ENCODE measurements around the gene SLC2A9. TPM values are rescaled to one million over a fixed set of nuclear protein-coding genes. Genes with fewer than 3 reads are reported as not detected.

SLC2A9 gene
- total and polyA plus RNA-seq, 2 donors (not counting 3 experiments of a cell fraction or from before 2014, with no cell fraction given): 1.6 to 1.8 TPM

DNA sequence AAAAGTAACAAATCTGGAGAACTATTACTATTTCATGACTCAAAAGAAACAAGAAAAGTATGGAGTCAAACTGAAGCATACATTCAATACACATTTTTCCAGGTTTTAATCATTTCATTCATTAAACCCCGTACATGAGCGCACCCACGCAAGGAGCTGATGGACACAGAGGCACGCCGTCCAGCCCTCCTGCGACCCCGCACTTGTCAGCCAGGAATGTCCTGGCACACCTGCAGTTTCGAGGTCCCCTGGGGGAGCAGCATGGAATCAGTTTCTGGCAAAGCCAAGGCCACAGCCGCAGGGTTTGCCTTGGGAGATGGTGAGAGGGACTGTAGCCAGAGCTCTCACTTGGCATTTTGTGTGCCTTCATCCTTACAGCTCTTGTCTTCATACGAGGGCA lies 12.8 kb upstream of the SLC2A9 start:
- no peak overlapping the region for H3K27ac ChIP-seq (ENCODE audit: insufficient read depth, low read depth, low read length)

More for the DNA sequence above, 12.8 kb upstream of the SLC2A9 start:
- H3K4me2 ChIP-seq (ENCODE audit: insufficient read depth, low read length): no peak overlapping the region
- peaks cover 2% of the 10 kb centered on the region for H3K4me1 ChIP-seq (ENCODE audit: control insufficient read depth, extremely low read depth, insufficient read depth, low read length)
- H3K36me3 ChIP-seq (ENCODE audit: control insufficient read depth in 2 of 2, extremely low read depth in 1 of 2, insufficient read depth in 2 of 2, low read length in 2 of 2): no peaks in the 10 kb centered on the region
- CTCF ChIA-PET: interaction anchor here (1.5 kb wide), 1 partner anchor 29 kb away, joined by 3 read pairs; no protein-coding TSS in a partner anchor
- no peaks in the 10 kb centered on the region for H3K9me3 ChIP-seq (replicated peaks; ENCODE audit: control insufficient read depth, insufficient read depth, low read length)
- H4K20me1 ChIP-seq (replicated peaks; ENCODE audit: control insufficient read depth, extremely low read depth, insufficient read depth, low read length): no peaks in the 10 kb centered on the region
- POLR2A ChIA-PET: no interaction called here
- BruUV-seq (replicated peaks): no TSS peak
- no peak overlapping the region for H3K4me3 ChIP-seq (replicated peaks in 1 of 3; ENCODE audit: insufficient read depth in 1 of 3, low read depth in 1 of 3, low read length in 3 of 3)
- TF ChIP-seq POLR2AphosphoS5 (IDR thresholded peaks at IDR 0.05; ENCODE audit: insufficient read depth, low read depth, low read length) (no peak), JUN (IDR thresholded peaks at IDR 0.05; ENCODE audit: borderline replicate concordance, insufficient read depth, insufficient read length, low read depth) (no peak), GATA2 (IDR thresholded peaks at IDR 0.05; ENCODE audit: insufficient read depth, insufficient read length, low read depth, low read length) (no peak), FOS (IDR thresholded peaks at IDR 0.05; ENCODE audit: borderline replicate concordance, insufficient read depth, low read length) (no peak), EZH2 (IDR thresholded peaks at IDR 0.05; ENCODE audit: borderline replicate concordance, low read depth, low read length, severe bottlenecking) (no peak), MYC (IDR thresholded peaks at IDR 0.05; ENCODE audit: low read depth, low read length) (no peak), POLR2A (IDR thresholded peaks at IDR 0.05; ENCODE audit: low read depth, low read length) (no peak)
- TF ChIP-seq, protein P1, sequence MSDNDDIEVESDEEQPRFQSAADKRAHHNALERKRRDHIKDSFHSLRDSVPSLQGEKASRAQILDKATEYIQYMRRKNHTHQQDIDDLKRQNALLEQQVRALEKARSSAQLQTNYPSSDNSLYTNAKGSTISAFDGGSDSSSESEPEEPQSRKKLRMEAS (IDR thresholded peaks at IDR 0.05; ENCODE audit: insufficient read depth, insufficient read length): no peak
- TF ChIP-seq, protein P2, sequence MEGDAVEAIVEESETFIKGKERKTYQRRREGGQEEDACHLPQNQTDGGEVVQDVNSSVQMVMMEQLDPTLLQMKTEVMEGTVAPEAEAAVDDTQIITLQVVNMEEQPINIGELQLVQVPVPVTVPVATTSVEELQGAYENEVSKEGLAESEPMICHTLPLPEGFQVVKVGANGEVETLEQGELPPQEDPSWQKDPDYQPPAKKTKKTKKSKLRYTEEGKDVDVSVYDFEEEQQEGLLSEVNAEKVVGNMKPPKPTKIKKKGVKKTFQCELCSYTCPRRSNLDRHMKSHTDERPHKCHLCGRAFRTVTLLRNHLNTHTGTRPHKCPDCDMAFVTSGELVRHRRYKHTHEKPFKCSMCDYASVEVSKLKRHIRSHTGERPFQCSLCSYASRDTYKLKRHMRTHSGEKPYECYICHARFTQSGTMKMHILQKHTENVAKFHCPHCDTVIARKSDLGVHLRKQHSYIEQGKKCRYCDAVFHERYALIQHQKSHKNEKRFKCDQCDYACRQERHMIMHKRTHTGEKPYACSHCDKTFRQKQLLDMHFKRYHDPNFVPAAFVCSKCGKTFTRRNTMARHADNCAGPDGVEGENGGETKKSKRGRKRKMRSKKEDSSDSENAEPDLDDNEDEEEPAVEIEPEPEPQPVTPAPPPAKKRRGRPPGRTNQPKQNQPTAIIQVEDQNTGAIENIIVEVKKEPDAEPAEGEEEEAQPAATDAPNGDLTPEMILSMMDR (IDR thresholded peaks at IDR 0.05; ENCODE audit: extremely low read depth in 1 of 2, insufficient read depth in 1 of 2, low read depth in 1 of 2, low read length in 2 of 2): no peak
- intact Hi-C loops (cut with micrococcal nuclease) (no loop called here), dilution Hi-C loops (cut with MboI; ENCODE audit: extremely low pct_ligation_motif_present, low sequenced_read_pairs) (no loop called here)
- DNase-seq (ENCODE audit: low read depth, low spot score) (no peak), FAIRE-seq (no peak)
- no peak overlapping the region for H3K9ac ChIP-seq (replicated peaks; ENCODE audit: extremely low read depth, insufficient read depth, low read length)
- H3K27me3 ChIP-seq (ENCODE audit: control insufficient read depth in 2 of 2, insufficient read depth in 2 of 2, low read length in 2 of 2): no peaks in the 10 kb centered on the region
- no peaks in the 10 kb centered on the region for H3K9me1 ChIP-seq (replicated peaks; ENCODE audit: control insufficient read depth, extremely low read depth, insufficient read depth, low read length)
- H2AFZ ChIP-seq (ENCODE audit: low read depth, low read length): no peak overlapping the region
- H3K79me2 ChIP-seq (ENCODE audit: control insufficient read depth, insufficient read depth, low read length): no peaks in the 10 kb centered on the region
